Measurements from ENCODE around the gene SLC39A11. TPM values are rescaled to one million over a fixed set of nuclear protein-coding genes. Genes with fewer than 3 reads are reported as not detected.

SLC39A11 gene
- total RNA-seq, 1 experiment from 2014 or later: 15.2 TPM

GRCh38 chr17:72915625-72916081 lies 176.8 kb downstream of the SLC39A11 start:
- Histone ChIP-seq H3K14ac (ENCODE audit: insufficient read depth, low read length) (no peak overlapping the region), H3K27ac (ENCODE audit: insufficient read length, low read depth, low read length) (no peak overlapping the region), H2AK5ac (ENCODE audit: insufficient read length, low read length) (no peak overlapping the region), H3K4me2 (ENCODE audit: insufficient read depth, insufficient read length, low read length) (no peak overlapping the region), H3K9ac (ENCODE audit: extremely low read depth, insufficient read length, low read length) (no peak overlapping the region), H3K9me3 (ENCODE audit: control insufficient read depth, low read depth, low read length) (no peaks in the 10 kb centered on the region), H3K18ac (ENCODE audit: insufficient read length, low read depth, low read length) (no peak overlapping the region), H3K23ac (ENCODE audit: insufficient read length, low read depth, low read length) (no peak overlapping the region), H2AFZ (ENCODE audit: low read length) (no peak overlapping the region), H4K8ac (replicated peaks; ENCODE audit: insufficient read length, low read depth, low read length) (no peak overlapping the region), H2BK12ac (ENCODE audit: insufficient read length, low read depth, low read length) (no peak overlapping the region), H2BK15ac (ENCODE audit: low read depth, low read length) (no peak overlapping the region), H4K91ac (ENCODE audit: insufficient read length, low read depth, low read length) (no peak overlapping the region), H3K79me2 (ENCODE audit: insufficient read depth, low read length) (no peaks in the 10 kb centered on the region), H3K27me3 (ENCODE audit: insufficient read depth, low read length) (no peaks in the 10 kb centered on the region), H4K5ac (ENCODE audit: insufficient read length, low read depth, low read length) (no peak overlapping the region), H3K4me1 (ENCODE audit: insufficient read depth, low read length) (no peaks in the 10 kb centered on the region), H3K23me2 (ENCODE audit: insufficient read length, low read depth, low read length, poor library complexity, severe bottlenecking) (no peaks in the 10 kb centered on the region), H3K79me1 (ENCODE audit: insufficient read depth, low read depth, low read length, poor library complexity, severe bottlenecking) (no peaks in the 10 kb centered on the region), H2BK120ac (ENCODE audit: low read depth, low read length, poor library complexity, severe bottlenecking) (no peak overlapping the region), H2BK20ac (ENCODE audit: low read depth, low read length, poor library complexity, severe bottlenecking) (no peak overlapping the region), H2BK5ac (ENCODE audit: insufficient read length, low read length) (no peak overlapping the region), H4K20me1 (ENCODE audit: control insufficient read depth, insufficient read depth, insufficient read length) (no peaks in the 10 kb centered on the region), H3K56ac (ENCODE audit: insufficient read length, low read depth, low read length) (no peak overlapping the region), H3K4ac (ENCODE audit: low read depth, low read length) (no peak overlapping the region), H3T11ph (ENCODE audit: low read length) (no peak overlapping the region)
- DNase-seq: no peak
- Mint-ChIP-seq H3K36me3 (ENCODE audit: insufficient read depth in 1 of 3, low read depth in 3 of 3) (no peaks in the 10 kb centered on the region), H3K9me3 (no peaks in the 10 kb centered on the region), H3K4me1 (no peaks in the 10 kb centered on the region), H3K27ac (peak overlapping the region in 1 of 3 experiments; percentile 68; a peak in 1 of 7 replicates), H3K4me3 (no peak overlapping the region), H3K27me3 (ENCODE audit: low read depth) (no peaks in the 10 kb centered on the region; the same call in 1 of the 2 replicates)
- no peak for TF ChIP-seq CTCF (conservative IDR thresholded peaks at IDR 0.05)
- no CpG with 5 or more reads among the region's 10 CpGs for WGBS (ENCODE audit: extremely low coverage, insufficient read length, low lambda C conversion rate)
